HL-60 (cell line): ENCODE results near the gene MYO5C.
"Not testable (repeated sequence)": the region's sequence is repeated elsewhere in the genome, so short reads cannot be mapped to it uniquely, and the experiment has no call there.

Experiments used
- REST ChIP-seq: IDR thresholded peaks from 2 replicates; pipeline ENCODE4 v1.6.1; 2012; ENCODE audit warnings: low read depth; ENCODE audit not compliant: insufficient replicate concordance
- TF ChIP-seq, protein P1 (sequence below): IDR thresholded peaks from one replicate; pipeline ENCODE4 v1.5.1; 2011; ENCODE audit warnings: low read length, control low read depth, inconsistent platforms; ENCODE audit not compliant: insufficient read depth

- TF ChIP-seq, protein P1, sequence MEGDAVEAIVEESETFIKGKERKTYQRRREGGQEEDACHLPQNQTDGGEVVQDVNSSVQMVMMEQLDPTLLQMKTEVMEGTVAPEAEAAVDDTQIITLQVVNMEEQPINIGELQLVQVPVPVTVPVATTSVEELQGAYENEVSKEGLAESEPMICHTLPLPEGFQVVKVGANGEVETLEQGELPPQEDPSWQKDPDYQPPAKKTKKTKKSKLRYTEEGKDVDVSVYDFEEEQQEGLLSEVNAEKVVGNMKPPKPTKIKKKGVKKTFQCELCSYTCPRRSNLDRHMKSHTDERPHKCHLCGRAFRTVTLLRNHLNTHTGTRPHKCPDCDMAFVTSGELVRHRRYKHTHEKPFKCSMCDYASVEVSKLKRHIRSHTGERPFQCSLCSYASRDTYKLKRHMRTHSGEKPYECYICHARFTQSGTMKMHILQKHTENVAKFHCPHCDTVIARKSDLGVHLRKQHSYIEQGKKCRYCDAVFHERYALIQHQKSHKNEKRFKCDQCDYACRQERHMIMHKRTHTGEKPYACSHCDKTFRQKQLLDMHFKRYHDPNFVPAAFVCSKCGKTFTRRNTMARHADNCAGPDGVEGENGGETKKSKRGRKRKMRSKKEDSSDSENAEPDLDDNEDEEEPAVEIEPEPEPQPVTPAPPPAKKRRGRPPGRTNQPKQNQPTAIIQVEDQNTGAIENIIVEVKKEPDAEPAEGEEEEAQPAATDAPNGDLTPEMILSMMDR = not testable (repeated sequence)
- TF ChIP-seq REST = not testable (repeated sequence)
These were observed 130.0 kb downstream of the MYO5C start for GRCh38 chr15:52165494-52166131.
